ENCODE data around the gene GPR176. TPM values are rescaled to one million over a fixed set of nuclear protein-coding genes. Genes with fewer than 3 reads are reported as not detected.

The GPR176 gene
- polyA plus RNA-seq, 3 donors, result 0.08 to 0.18 TPM; not detected in 1

- intact Hi-C loops (cut with micrococcal nuclease), result loop anchor here (10.0 kb wide), 5 partner anchors 152 to 492 kb away; partner anchors contain the start of genes BMF (in 1 of the 2), BUB1B (in 1 of the 2) and EIF2AK4 (in 1 of the 2)
- H3K27ac ChIP-seq (ENCODE audit: low read depth in 1 of 2, low read length in 2 of 2), result peak within 1 kb of the TSS; percentile 45 to 83
- H4K20me1 ChIP-seq (ENCODE audit: insufficient read depth, low read length), result no peaks in the 10 kb centered on the region
- H3K9me3 Mint-ChIP-seq, result peaks cover 0 to 1% (median 0%) of the 10 kb centered on the region in 7 donors
- H3K27ac Mint-ChIP-seq, result peak within 1 kb of the TSS; percentile 87 to 96 (median 92)
- peaks cover 12% of the 10 kb centered on the region for H3K79me2 ChIP-seq (ENCODE audit: insufficient read depth, low read length)
- peaks cover 17 to 20% of the 10 kb centered on the region in 2 donors for H3K4me1 ChIP-seq (ENCODE audit: control insufficient read depth in 1 of 2, insufficient read depth in 2 of 2, low read length in 2 of 2)
- H3K4me3 ChIP-seq (replicated peaks in 1 of 3; ENCODE audit: low read depth in 2 of 3, low read length in 3 of 3), result peak within 1 kb of the TSS; percentile 81 to 91 (median 89)
- H2AFZ ChIP-seq (ENCODE audit: insufficient read depth, low read depth, low read length, poor library complexity, severe bottlenecking), result peak within 1 kb of the TSS; percentile 92
- H3K36me3 ChIP-seq (replicated peaks in 1 of 2; ENCODE audit: control insufficient read depth in 1 of 2, insufficient read depth in 2 of 2, low read length in 2 of 2), result no peaks in the 10 kb centered on the region
- no peaks in the 10 kb centered on the region for H3K27me3 Mint-ChIP-seq (ENCODE audit: low read depth in 3 of 3)
- DNase-seq, result peak; percentile 94 to 95 (median 95)
- WGBS (ENCODE audit: insufficient coverage), result under 1% methylated on average over 45 of the region's 64 CpGs
- peak within 1 kb of the TSS; percentile 65 for H3K9ac ChIP-seq (ENCODE audit: insufficient read depth, low read length, poor library complexity, severe bottlenecking)
- peaks cover 27% of the 10 kb centered on the region for H3K4me1 Mint-ChIP-seq
- peaks cover 0 to 3% of the 10 kb centered on the region in 2 donors for H3K36me3 Mint-ChIP-seq
- H3K9me3 ChIP-seq (replicated peaks in 1 of 2; ENCODE audit: control insufficient read depth in 1 of 2, insufficient read depth in 1 of 2, low read length in 2 of 2), result no peaks in the 10 kb centered on the region
- H3K27me3 ChIP-seq (ENCODE audit: control insufficient read depth in 2 of 2, insufficient read depth in 2 of 2, low read length in 2 of 2), result no peaks in the 10 kb centered on the region
- H3K4me3 Mint-ChIP-seq, result peak within 1 kb of the TSS; percentile 94
- peak within 1 kb of the TSS; percentile 72 for H3K4me2 ChIP-seq (replicated peaks; ENCODE audit: extremely low read depth, low read length, poor library complexity, severe bottlenecking)
- no peak for TF ChIP-seq CTCF (IDR thresholded peaks at IDR 0.05)
Measured at GRCh38 chr15:39782441-39783138, 137.5 kb downstream of the GPR176 start, which contains the start of gene FSIP1. FSIP1 (minus strand) TSS chr15:39782841; CDS start chr15:39776524, 6,317 bp downstream.

GRCh38 chr15:39781967-39782302 lies 138.1 kb downstream of the GPR176 start:
- no peak for TF ChIP-seq CTCF (IDR thresholded peaks at IDR 0.05)
- Histone ChIP-seq H3K27me3 (ENCODE audit: control insufficient read depth in 2 of 2, insufficient read depth in 2 of 2, low read length in 2 of 2) (no peaks in the 10 kb centered on the region), H3K4me3 (replicated peaks in 1 of 3; ENCODE audit: low read depth in 2 of 3, low read length in 3 of 3) (peak overlapping the region; percentile 25 to 91 (median 81)), H4K20me1 (ENCODE audit: insufficient read depth, low read length) (no peaks in the 10 kb centered on the region), H3K36me3 (replicated peaks in 1 of 2; ENCODE audit: control insufficient read depth in 1 of 2, insufficient read depth in 2 of 2, low read length in 2 of 2) (no peaks in the 10 kb centered on the region), H3K9me3 (replicated peaks in 1 of 2; ENCODE audit: control insufficient read depth in 1 of 2, insufficient read depth in 1 of 2, low read length in 2 of 2) (no peaks in the 10 kb centered on the region), H3K4me1 (ENCODE audit: control insufficient read depth in 1 of 2, insufficient read depth in 2 of 2, low read length in 2 of 2) (peaks cover 17 to 20% of the 10 kb centered on the region in 2 donors), H3K4me2 (replicated peaks; ENCODE audit: extremely low read depth, low read length, poor library complexity, severe bottlenecking) (peak overlapping the region; percentile 72), H3K27ac (ENCODE audit: low read depth in 1 of 2, low read length in 2 of 2) (peak overlapping the region in 1 of 2 donors; percentile 83), H3K9ac (ENCODE audit: insufficient read depth, low read length, poor library complexity, severe bottlenecking) (no peak overlapping the region), H3K79me2 (ENCODE audit: insufficient read depth, low read length) (peaks cover 12% of the 10 kb centered on the region), H2AFZ (ENCODE audit: insufficient read depth, low read depth, low read length, poor library complexity, severe bottlenecking) (peak overlapping the region; percentile 92)
- H3K36me3 Mint-ChIP-seq, result peaks cover 0 to 3% of the 10 kb centered on the region in 2 donors
- no peak for DNase-seq
- no peaks in the 10 kb centered on the region for H3K27me3 Mint-ChIP-seq (ENCODE audit: low read depth in 3 of 3)
- WGBS (ENCODE audit: insufficient coverage), result no CpG with 5 or more reads among the region's 2 CpGs
- H3K9me3 Mint-ChIP-seq, result peaks cover 0 to 1% (median 0%) of the 10 kb centered on the region in 7 donors
- H3K4me1 Mint-ChIP-seq, result peaks cover 29% of the 10 kb centered on the region
- peak overlapping the region; percentile 94 for H3K4me3 Mint-ChIP-seq
- intact Hi-C loops (cut with micrococcal nuclease), result loop anchor here (10.0 kb wide), 5 partner anchors 153 to 493 kb away; partner anchors contain the start of genes BMF (in 1 of the 2), BUB1B (in 1 of the 2) and EIF2AK4 (in 1 of the 2)
- peak overlapping the region; percentile 72 to 96 (median 92) for H3K27ac Mint-ChIP-seq
